Measurements from ENCODE around the gene ZNF775. TPM values are rescaled to one million over a fixed set of nuclear protein-coding genes. Genes with fewer than 3 reads are reported as not detected.

ZNF775 gene
- total RNA-seq, 2 donors from 2014 or later, result 11.0 to 11.3 TPM

DNA sequence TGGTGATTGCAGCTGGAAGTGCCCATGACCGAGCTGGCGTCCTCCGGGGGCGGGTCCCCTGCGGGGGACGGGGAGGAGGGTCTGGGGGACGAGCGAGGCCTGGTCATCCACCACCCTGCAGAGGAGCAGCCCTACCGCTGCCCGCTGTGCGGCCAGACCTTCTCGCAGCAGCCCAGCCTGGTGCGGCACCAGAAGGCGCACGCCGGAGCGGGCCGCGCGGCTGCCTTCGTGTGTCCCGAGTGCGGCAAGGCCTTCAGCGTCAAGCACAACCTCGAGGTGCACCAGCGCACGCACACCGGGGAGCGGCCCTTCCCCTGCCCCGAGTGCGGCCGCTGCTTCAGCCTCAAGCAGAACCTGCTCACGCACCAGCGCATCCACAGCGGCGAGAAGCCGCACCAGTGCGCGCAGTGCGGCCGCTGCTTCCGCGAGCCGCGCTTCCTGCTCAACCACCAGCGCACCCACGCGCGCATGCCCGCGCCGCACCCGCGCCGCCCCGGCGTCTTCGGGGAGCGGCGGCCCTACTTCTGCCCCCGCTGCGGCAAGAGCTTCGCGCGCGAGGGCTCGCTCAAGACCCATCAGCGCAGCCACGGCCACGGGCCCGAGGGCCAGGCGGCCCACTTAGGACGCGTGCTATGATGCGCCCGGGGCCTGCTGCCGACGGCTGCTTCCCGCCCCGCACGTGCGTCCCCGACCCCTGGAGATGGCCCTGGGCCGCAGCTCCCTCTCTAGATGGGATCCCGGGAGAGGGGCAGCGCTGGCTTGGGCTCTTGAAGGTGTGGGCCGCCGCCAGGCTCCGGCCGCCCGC is 28.7 kb downstream of the ZNF775 start:
- Histone ChIP-seq H3K9me3 (no peaks in the 10 kb centered on the region), H3K4me1 (peaks cover 17% of the 10 kb centered on the region), H3K27me3 (no peaks in the 10 kb centered on the region), H3K36me3 (no peaks in the 10 kb centered on the region), H3K9ac (ENCODE audit: low read depth in 2 of 2, low read length in 2 of 2) (peak overlapping the region in 1 of 2 donors; percentile 95), H3K27ac (peak overlapping the region; percentile 97), H3K4me3 (no peak overlapping the region)
- intact Hi-C loops (cut with DNase I), result no loop called here
- TF ChIP-seq, protein P1, sequence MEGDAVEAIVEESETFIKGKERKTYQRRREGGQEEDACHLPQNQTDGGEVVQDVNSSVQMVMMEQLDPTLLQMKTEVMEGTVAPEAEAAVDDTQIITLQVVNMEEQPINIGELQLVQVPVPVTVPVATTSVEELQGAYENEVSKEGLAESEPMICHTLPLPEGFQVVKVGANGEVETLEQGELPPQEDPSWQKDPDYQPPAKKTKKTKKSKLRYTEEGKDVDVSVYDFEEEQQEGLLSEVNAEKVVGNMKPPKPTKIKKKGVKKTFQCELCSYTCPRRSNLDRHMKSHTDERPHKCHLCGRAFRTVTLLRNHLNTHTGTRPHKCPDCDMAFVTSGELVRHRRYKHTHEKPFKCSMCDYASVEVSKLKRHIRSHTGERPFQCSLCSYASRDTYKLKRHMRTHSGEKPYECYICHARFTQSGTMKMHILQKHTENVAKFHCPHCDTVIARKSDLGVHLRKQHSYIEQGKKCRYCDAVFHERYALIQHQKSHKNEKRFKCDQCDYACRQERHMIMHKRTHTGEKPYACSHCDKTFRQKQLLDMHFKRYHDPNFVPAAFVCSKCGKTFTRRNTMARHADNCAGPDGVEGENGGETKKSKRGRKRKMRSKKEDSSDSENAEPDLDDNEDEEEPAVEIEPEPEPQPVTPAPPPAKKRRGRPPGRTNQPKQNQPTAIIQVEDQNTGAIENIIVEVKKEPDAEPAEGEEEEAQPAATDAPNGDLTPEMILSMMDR (IDR thresholded peaks at IDR 0.05), result no peak
- DNase-seq, result no peak

DNA sequence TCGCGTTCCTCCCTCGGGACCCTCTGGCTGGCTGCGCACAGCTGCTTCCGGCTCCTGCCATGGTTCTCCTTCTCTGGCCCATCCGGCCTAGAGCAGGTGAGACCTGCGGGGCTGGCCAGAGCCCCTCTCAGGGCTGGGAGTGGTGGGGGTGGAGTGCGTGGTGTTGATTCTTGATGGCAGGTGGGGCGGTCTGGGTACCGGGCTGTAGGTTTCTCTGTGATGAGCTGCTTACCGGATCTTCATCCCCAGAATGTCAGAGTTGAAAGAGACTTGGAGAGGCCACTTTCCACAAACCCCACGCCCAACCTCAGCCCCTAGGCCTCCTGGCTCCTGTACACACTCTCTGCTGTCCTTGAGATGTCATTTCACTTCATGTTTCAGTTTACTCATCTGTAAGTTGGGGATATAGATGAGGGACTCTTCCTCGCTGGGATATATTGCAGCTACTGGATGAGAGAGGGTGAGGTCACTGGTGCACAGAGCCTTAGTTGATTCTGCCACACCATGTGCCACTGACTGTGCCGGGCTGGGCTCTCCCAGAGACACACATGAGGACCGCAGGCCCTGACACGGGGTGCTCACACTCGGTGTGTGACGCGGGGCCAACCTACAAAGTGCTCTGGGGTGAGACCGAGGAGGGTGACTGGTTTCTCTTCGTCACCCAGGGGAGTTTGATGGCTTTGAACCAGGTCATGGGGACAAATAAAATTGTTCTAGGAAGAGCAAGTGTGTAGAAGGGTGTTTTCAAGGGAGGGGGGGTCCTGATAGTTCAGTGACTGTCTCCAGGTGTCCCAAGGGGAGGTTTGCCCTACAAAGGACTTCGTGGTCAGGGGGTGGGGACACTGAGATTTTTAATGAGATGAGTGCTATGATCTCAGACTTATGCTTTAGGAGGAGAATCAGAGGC is 29.5 kb downstream of the ZNF775 start:
- no peaks in the 10 kb centered on the region for H3K36me3 ChIP-seq
- H3K27ac ChIP-seq, result no peak overlapping the region
- peaks cover 16% of the 10 kb centered on the region for H3K4me1 ChIP-seq
- TF ChIP-seq, protein P1 (IDR thresholded peaks at IDR 0.05), result no peak
- intact Hi-C loops (cut with DNase I), result no loop called here
- no peak overlapping the region for H3K4me3 ChIP-seq
- no peaks in the 10 kb centered on the region for H3K9me3 ChIP-seq
- no peak for DNase-seq
- no peak overlapping the region for H3K9ac ChIP-seq (ENCODE audit: low read depth in 2 of 2, low read length in 2 of 2)
- no peaks in the 10 kb centered on the region for H3K27me3 ChIP-seq

DNA sequence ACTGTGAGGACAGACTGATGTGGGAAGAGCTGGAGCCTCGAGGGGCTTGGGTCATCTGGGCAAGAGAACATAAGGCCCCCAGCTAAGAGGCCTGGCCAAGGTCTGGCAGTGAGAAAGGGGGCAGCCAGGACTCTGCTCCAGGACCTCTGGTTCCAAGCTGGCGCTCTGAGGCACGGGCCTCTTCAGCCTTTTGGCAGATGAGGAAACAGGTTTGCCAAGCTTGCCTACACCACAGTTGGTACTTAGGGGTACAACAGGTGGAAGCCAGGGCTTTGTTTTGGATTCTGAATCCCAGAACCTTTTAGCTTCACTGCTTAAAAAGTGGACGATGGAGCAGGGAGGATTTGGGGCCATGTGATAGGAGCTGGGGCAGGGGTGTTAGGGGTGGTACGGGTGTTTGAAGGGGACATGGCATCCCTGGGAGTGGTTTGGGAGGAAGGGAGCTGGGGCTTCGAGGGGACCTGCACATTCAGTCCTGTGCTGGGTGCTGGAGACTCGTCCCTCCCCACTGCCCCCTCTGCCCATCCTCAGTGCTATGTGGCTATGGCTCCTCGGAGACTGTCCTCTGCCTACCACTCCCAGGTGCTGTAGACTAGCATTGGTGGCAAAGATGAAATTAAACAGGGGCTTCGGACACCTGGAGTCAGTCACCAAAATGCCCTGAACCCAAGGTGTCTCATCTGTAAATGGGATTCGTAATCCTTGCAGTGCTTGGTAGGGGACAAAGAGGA is 30.3 kb downstream of the ZNF775 start:
- TF ChIP-seq, protein P1 (IDR thresholded peaks at IDR 0.05), result no peak
- DNase-seq, result no peak
- Histone ChIP-seq H3K4me1 (peaks cover 7% of the 10 kb centered on the region), H3K27me3 (no peaks in the 10 kb centered on the region), H3K9me3 (no peaks in the 10 kb centered on the region), H3K9ac (ENCODE audit: low read depth in 2 of 2, low read length in 2 of 2) (no peak overlapping the region), H3K27ac (no peak overlapping the region), H3K36me3 (no peaks in the 10 kb centered on the region), H3K4me3 (no peak overlapping the region)
- intact Hi-C loops (cut with DNase I), result loop anchor here (10.0 kb wide), 1 partner anchor 125 kb away; no protein-coding TSS in a partner anchor

DNA sequence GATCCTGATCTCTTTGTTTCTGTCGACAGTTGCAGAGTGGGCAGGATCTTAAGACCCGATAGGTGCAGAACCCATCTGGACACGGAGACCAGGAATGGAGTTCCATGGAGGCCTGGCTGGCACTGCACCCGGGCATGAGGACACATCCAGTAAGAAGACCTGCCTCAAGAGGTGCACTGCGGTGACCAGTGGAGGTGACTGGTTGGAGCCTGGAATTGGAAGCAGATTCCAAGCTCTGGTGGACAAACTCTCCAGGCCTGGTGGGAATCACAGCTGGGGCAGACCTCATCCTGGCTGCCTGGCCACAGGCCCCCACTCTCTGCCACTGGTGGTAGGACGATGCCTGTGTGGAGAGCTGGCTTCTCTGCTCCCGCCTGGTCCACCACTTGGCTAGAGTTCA is 31.0 kb downstream of the ZNF775 start:
- TF ChIP-seq, protein P1 (IDR thresholded peaks at IDR 0.05), result no peak
- DNase-seq, result no peak
- H3K9ac ChIP-seq (ENCODE audit: low read depth in 2 of 2, low read length in 2 of 2), result no peak overlapping the region
- no peak overlapping the region for H3K4me3 ChIP-seq
- H3K36me3 ChIP-seq, result no peaks in the 10 kb centered on the region
- intact Hi-C loops (cut with DNase I), result loop anchor here (10.0 kb wide), 1 partner anchor 125 kb away; no protein-coding TSS in a partner anchor
- H3K9me3 ChIP-seq, result no peaks in the 10 kb centered on the region
- H3K27me3 ChIP-seq, result no peaks in the 10 kb centered on the region
- H3K4me1 ChIP-seq, result peaks cover 6% of the 10 kb centered on the region
- H3K27ac ChIP-seq, result no peak overlapping the region

Data from colonic mucosa (tissue), 4 donors.